Measurements from ENCODE around the gene TDRD1.

Gene TDRD1

GRCh38 chr10:114232561-114233176, 53.5 kb downstream of the TDRD1 start:
- no peaks in the 10 kb centered on the region for H3K27me3 ChIP-seq (ENCODE audit: control insufficient read depth, insufficient read depth, low read length)
- H3K9ac ChIP-seq (ENCODE audit: low read length) = no peak overlapping the region
- no peaks in the 10 kb centered on the region for H3K9me3 ChIP-seq (ENCODE audit: control insufficient read depth, insufficient read depth, low read depth, low read length)
- no peak overlapping the region for H3K27ac ChIP-seq (ENCODE audit: low read depth, low read length)
- H3K4me3 ChIP-seq (ENCODE audit: low read depth, low read length) = no peak overlapping the region
- H3K36me3 ChIP-seq (ENCODE audit: control insufficient read depth, insufficient read depth, low read length) = no peaks in the 10 kb centered on the region
- H3K4me1 ChIP-seq (ENCODE audit: control insufficient read depth, insufficient read depth, low read length) = no peaks in the 10 kb centered on the region; the same call in 1 of the 2 replicates

GRCh38 chr10:114233482-114233881, 54.3 kb downstream of the TDRD1 start:
- no peak overlapping the region for H3K4me3 ChIP-seq (ENCODE audit: low read depth, low read length)
- no peaks in the 10 kb centered on the region; the same call in 1 of the 2 replicates for H3K4me1 ChIP-seq (ENCODE audit: control insufficient read depth, insufficient read depth, low read length)
- H3K9me3 ChIP-seq (ENCODE audit: control insufficient read depth, insufficient read depth, low read depth, low read length) = no peaks in the 10 kb centered on the region
- peaks cover 7% of the 10 kb centered on the region for H3K27me3 ChIP-seq (ENCODE audit: control insufficient read depth, insufficient read depth, low read length)
- H3K9ac ChIP-seq (ENCODE audit: low read length) = no peak overlapping the region
- H3K27ac ChIP-seq (ENCODE audit: low read depth, low read length) = no peak overlapping the region
- H3K36me3 ChIP-seq (ENCODE audit: control insufficient read depth, insufficient read depth, low read length) = no peaks in the 10 kb centered on the region

GRCh38 chr10:114234132-114234531, 55.0 kb downstream of the TDRD1 start:
- Histone ChIP-seq H3K4me3 (ENCODE audit: low read depth, low read length) (no peak overlapping the region), H3K9me3 (ENCODE audit: control insufficient read depth, insufficient read depth, low read depth, low read length) (no peaks in the 10 kb centered on the region), H3K36me3 (ENCODE audit: control insufficient read depth, insufficient read depth, low read length) (no peaks in the 10 kb centered on the region), H3K27ac (ENCODE audit: low read depth, low read length) (no peak overlapping the region), H3K4me1 (ENCODE audit: control insufficient read depth, insufficient read depth, low read length) (peaks cover 5% of the 10 kb centered on the region; the same call in 1 of the 2 replicates), H3K27me3 (ENCODE audit: control insufficient read depth, insufficient read depth, low read length) (peaks cover 14% of the 10 kb centered on the region), H3K9ac (ENCODE audit: low read length) (no peak overlapping the region)

- H3K9ac ChIP-seq (ENCODE audit: low read length) = peak within 1 kb of the TSS; percentile 39
- no peak within 1 kb of the TSS for H3K27ac ChIP-seq (ENCODE audit: low read depth, low read length)
- H3K4me3 ChIP-seq (ENCODE audit: low read depth, low read length) = peak within 1 kb of the TSS; percentile 76
- no peaks in the 10 kb centered on the region for H3K36me3 ChIP-seq (ENCODE audit: control insufficient read depth, insufficient read depth, low read length)
- peaks cover 14% of the 10 kb centered on the region for H3K4me1 ChIP-seq (ENCODE audit: control insufficient read depth, insufficient read depth, low read length)
- H3K27me3 ChIP-seq (ENCODE audit: control insufficient read depth, insufficient read depth, low read length) = peaks cover 48% of the 10 kb centered on the region
- no peaks in the 10 kb centered on the region for H3K9me3 ChIP-seq (ENCODE audit: control insufficient read depth, insufficient read depth, low read depth, low read length)
Observed at GRCh38 chr10:114239117-114239993, 60.2 kb downstream of the TDRD1 start, which contains the start of gene VWA2. Gene VWA2 (plus strand): TSS chr10:114239254. CDS start chr10:114248714, 9,460 bp downstream.

GRCh38 chr10:114239994-114240345, 60.8 kb downstream of the TDRD1 start:
- H3K27ac ChIP-seq (ENCODE audit: low read depth, low read length) = no peak overlapping the region
- H3K27me3 ChIP-seq (ENCODE audit: control insufficient read depth, insufficient read depth, low read length) = peaks cover 48% of the 10 kb centered on the region
- peak overlapping the region; percentile 76 for H3K4me3 ChIP-seq (ENCODE audit: low read depth, low read length)
- H3K4me1 ChIP-seq (ENCODE audit: control insufficient read depth, insufficient read depth, low read length) = peaks cover 14% of the 10 kb centered on the region
- H3K9me3 ChIP-seq (ENCODE audit: control insufficient read depth, insufficient read depth, low read depth, low read length) = no peaks in the 10 kb centered on the region
- H3K9ac ChIP-seq (ENCODE audit: low read length) = peak overlapping the region; percentile 39
- no peaks in the 10 kb centered on the region for H3K36me3 ChIP-seq (ENCODE audit: control insufficient read depth, insufficient read depth, low read length)

GRCh38 chr10:114242235-114242634, 63.1 kb downstream of the TDRD1 start:
- Histone ChIP-seq H3K9ac (ENCODE audit: low read length) (no peak overlapping the region), H3K4me1 (ENCODE audit: control insufficient read depth, insufficient read depth, low read length) (peaks cover 14% of the 10 kb centered on the region), H3K4me3 (ENCODE audit: low read depth, low read length) (no peak overlapping the region), H3K27ac (ENCODE audit: low read depth, low read length) (no peak overlapping the region), H3K27me3 (ENCODE audit: control insufficient read depth, insufficient read depth, low read length) (peaks cover 48% of the 10 kb centered on the region), H3K36me3 (ENCODE audit: control insufficient read depth, insufficient read depth, low read length) (no peaks in the 10 kb centered on the region), H3K9me3 (ENCODE audit: control insufficient read depth, insufficient read depth, low read depth, low read length) (no peaks in the 10 kb centered on the region)

GRCh38 chr10:114243661-114244060, 64.5 kb downstream of the TDRD1 start:
- Histone ChIP-seq H3K4me1 (ENCODE audit: control insufficient read depth, insufficient read depth, low read length) (peaks cover 13% of the 10 kb centered on the region), H3K36me3 (ENCODE audit: control insufficient read depth, insufficient read depth, low read length) (no peaks in the 10 kb centered on the region), H3K9ac (ENCODE audit: low read length) (no peak overlapping the region), H3K9me3 (ENCODE audit: control insufficient read depth, insufficient read depth, low read depth, low read length) (no peaks in the 10 kb centered on the region), H3K27me3 (ENCODE audit: control insufficient read depth, insufficient read depth, low read length) (peaks cover 39% of the 10 kb centered on the region), H3K4me3 (ENCODE audit: low read depth, low read length) (no peak overlapping the region), H3K27ac (ENCODE audit: low read depth, low read length) (no peak overlapping the region)

- no peak overlapping the region for H3K9ac ChIP-seq (ENCODE audit: low read length)
- H3K4me1 ChIP-seq (ENCODE audit: control insufficient read depth, insufficient read depth, low read length) = peaks cover 9% of the 10 kb centered on the region
- H3K27ac ChIP-seq (ENCODE audit: low read depth, low read length) = no peak overlapping the region
- H3K36me3 ChIP-seq (ENCODE audit: control insufficient read depth, insufficient read depth, low read length) = no peaks in the 10 kb centered on the region
- H3K9me3 ChIP-seq (ENCODE audit: control insufficient read depth, insufficient read depth, low read depth, low read length) = no peaks in the 10 kb centered on the region
- H3K4me3 ChIP-seq (ENCODE audit: low read depth, low read length) = no peak overlapping the region
- peaks cover 34% of the 10 kb centered on the region for H3K27me3 ChIP-seq (ENCODE audit: control insufficient read depth, insufficient read depth, low read length)
Observed at GRCh38 chr10:114244126-114244525, 65.0 kb downstream of the TDRD1 start.

GRCh38 chr10:114245121-114245791, 66.1 kb downstream of the TDRD1 start:
- H3K9me3 ChIP-seq (ENCODE audit: control insufficient read depth, insufficient read depth, low read depth, low read length) = no peaks in the 10 kb centered on the region
- H3K4me3 ChIP-seq (ENCODE audit: low read depth, low read length) = no peak overlapping the region
- no peak overlapping the region for H3K9ac ChIP-seq (ENCODE audit: low read length)
- no peak overlapping the region for H3K27ac ChIP-seq (ENCODE audit: low read depth, low read length)
- peaks cover 23% of the 10 kb centered on the region for H3K27me3 ChIP-seq (ENCODE audit: control insufficient read depth, insufficient read depth, low read length)
- peaks cover 4% of the 10 kb centered on the region for H3K4me1 ChIP-seq (ENCODE audit: control insufficient read depth, insufficient read depth, low read length)
- H3K36me3 ChIP-seq (ENCODE audit: control insufficient read depth, insufficient read depth, low read length) = no peaks in the 10 kb centered on the region

GRCh38 chr10:114246679-114247305, 67.6 kb downstream of the TDRD1 start:
- no peaks in the 10 kb centered on the region for H3K36me3 ChIP-seq (ENCODE audit: control insufficient read depth, insufficient read depth, low read length)

More at GRCh38 chr10:114246679-114247305, 67.6 kb downstream of the TDRD1 start:
- Histone ChIP-seq H3K9me3 (ENCODE audit: control insufficient read depth, insufficient read depth, low read depth, low read length) (no peaks in the 10 kb centered on the region), H3K4me3 (ENCODE audit: low read depth, low read length) (no peak overlapping the region), H3K27ac (ENCODE audit: low read depth, low read length) (no peak overlapping the region), H3K27me3 (ENCODE audit: control insufficient read depth, insufficient read depth, low read length) (peaks cover 7% of the 10 kb centered on the region), H3K9ac (ENCODE audit: low read length) (no peak overlapping the region), H3K4me1 (ENCODE audit: control insufficient read depth, insufficient read depth, low read length) (peaks cover 4% of the 10 kb centered on the region)
